Fibroblast of villous mesenchyme (primary cell): ENCODE data around the gene ZNF532. TPM values are rescaled to one million over a fixed set of nuclear protein-coding genes. Genes with fewer than 3 reads are reported as not detected.
"Not testable (repeated sequence)": the region's sequence is repeated elsewhere in the genome, so short reads cannot be mapped to it uniquely, and the experiment has no call there.

Experiments
- DNase-seq: peaks from one replicate; pipeline ENCODE4 v3.0.0-alpha.2; 2010; ENCODE audit warnings: low read depth
- H3K4me3 ChIP-seq: 2 replicates; pipeline ENCODE4 v1.5.1; 2011; ENCODE audit warnings: low read depth, mild to moderate bottlenecking, low read length
- total RNA-seq: library from RNA; depleted of rRNA; stranded (reverse); fragments of >200 nt; gene quantifications from 2 replicates; pipeline ENCODE4 v1.2.3, GENCODE V29; 2012
- TF ChIP-seq, protein P1 (sequence below): IDR thresholded peaks from 2 replicates; pipeline ENCODE4 v1.5.1; 2012; ENCODE audit warnings: low read depth, mild to moderate bottlenecking, low read length; ENCODE audit not compliant: insufficient read depth

ZNF532 gene
- total RNA-seq, 1 donor, result 45.8 TPM

DNA sequence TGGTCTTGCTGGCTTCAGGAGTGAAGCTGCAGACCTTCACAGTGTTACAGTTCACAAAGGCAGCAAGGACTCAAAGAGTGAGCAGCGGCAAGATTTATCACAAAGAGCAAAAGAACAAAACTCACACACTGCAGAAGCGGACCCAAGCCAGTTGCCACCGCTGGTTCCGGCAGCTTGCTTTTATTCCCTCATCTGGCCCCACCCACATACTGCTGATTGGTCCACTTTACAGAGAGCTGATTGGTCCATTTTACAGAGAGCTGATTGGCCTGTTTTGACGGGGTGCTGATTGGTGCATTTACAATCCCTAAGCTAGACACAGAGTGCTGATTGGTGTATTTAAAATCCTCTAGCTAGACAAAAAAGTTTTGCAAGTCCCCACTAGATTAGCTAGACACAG, 37.2 kb upstream of the ZNF532 start:
- no peak for DNase-seq
- H3K4me3 ChIP-seq, result no peak overlapping the region
- TF ChIP-seq, protein P1, sequence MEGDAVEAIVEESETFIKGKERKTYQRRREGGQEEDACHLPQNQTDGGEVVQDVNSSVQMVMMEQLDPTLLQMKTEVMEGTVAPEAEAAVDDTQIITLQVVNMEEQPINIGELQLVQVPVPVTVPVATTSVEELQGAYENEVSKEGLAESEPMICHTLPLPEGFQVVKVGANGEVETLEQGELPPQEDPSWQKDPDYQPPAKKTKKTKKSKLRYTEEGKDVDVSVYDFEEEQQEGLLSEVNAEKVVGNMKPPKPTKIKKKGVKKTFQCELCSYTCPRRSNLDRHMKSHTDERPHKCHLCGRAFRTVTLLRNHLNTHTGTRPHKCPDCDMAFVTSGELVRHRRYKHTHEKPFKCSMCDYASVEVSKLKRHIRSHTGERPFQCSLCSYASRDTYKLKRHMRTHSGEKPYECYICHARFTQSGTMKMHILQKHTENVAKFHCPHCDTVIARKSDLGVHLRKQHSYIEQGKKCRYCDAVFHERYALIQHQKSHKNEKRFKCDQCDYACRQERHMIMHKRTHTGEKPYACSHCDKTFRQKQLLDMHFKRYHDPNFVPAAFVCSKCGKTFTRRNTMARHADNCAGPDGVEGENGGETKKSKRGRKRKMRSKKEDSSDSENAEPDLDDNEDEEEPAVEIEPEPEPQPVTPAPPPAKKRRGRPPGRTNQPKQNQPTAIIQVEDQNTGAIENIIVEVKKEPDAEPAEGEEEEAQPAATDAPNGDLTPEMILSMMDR, result no peak

DNA sequence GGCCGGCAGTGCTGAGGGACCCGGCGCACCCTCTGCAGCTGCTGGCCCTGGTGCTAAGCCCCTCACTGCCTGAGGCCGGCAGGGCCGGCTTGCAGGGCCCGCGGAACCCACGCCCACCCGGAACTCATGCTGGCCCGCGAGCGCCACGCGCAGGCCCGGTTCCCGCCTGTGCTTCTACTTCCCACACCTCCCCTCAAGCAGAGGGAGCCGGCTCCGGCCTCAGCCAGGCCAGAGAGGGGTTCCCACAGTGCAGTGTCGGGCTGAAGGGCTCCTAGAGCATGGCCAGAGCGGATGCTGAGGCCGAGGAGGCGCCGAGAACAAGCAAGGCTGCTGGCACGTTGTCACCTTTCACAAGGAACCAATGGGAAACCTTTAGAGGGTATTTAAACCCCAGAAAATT, 36.8 kb upstream of the ZNF532 start:
- no peak for DNase-seq
- TF ChIP-seq, protein P1, result no peak
- H3K4me3 ChIP-seq, result no peak overlapping the region

DNA sequence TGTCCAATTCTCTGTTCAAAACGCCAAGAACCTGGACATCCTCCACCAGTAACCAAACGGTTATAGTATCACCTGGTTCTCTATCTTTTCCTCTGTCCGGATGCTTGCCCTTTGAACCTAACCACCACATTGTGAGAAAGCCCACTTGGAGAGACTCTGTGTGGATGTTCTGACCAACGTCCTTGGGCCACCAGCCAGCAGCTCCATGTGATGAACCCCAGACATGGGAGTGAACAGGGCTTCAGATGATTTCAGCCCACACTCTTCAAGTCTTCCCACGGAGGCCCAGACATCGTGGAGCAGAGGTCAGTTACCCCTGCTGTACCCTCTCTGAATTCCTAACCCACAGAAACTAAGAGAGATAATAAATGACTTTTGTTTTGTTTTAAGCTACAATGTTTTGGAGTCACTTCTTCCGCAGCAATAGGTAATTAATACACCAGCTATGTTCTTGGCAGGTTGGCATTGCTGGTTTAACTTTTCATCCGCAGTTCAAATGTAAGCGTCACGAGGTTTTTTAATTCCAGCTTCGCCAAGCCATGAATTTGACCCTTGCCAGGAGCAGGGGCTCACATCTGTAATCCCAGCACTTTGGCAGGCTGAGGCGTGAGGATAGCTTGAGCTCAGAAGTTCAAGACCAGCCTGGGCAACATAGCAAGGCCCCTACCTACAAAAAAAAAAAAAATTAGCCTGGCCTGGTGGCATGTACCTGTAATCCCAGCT, 36.1 kb upstream of the ZNF532 start:
- peak; percentile 51 for DNase-seq
- H3K4me3 ChIP-seq, result no peak overlapping the region
- TF ChIP-seq, protein P1, result no peak

DNA sequence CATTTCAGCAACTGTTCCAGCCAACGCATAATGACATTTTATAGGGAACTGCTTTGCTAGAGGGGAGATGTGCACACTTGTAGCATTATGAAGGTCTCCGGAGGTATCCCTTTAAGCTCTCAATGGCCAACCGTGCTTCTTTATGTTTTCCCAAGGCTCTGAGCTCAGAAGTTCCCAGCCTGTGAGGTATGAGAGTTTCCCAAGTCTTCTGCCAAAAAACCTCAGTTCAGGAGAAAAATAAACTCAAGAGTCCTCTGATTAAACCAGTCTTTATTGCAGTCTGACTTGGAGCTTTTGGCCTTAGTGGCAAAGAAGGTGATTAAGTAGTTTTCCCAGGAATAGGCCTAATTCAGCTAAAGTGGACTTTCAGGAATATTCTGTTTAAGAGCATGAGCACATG, 35.4 kb upstream of the ZNF532 start:
- no peak for DNase-seq
- no peak overlapping the region for H3K4me3 ChIP-seq
- TF ChIP-seq, protein P1, result no peak

DNA sequence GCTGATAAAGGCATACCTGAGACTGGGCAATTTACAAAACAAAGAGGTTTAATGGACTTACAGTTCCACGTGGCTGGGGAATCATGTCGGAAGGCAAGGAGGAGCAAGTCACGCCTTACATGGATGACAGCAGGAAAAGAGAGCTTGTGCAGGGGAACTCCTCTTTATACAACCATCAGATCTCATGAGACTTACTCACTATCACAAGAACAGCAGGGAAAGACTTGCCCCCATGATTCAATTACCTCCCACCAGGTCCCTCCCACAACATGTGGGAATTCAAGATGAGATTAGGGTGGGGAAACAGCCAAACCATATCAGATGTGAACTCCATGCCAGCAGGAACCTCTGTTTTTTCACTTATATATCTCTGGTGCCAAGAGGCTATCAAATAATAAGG, 34.8 kb upstream of the ZNF532 start:
- not testable (repeated sequence) for DNase-seq, H3K4me3 ChIP-seq

DNA sequence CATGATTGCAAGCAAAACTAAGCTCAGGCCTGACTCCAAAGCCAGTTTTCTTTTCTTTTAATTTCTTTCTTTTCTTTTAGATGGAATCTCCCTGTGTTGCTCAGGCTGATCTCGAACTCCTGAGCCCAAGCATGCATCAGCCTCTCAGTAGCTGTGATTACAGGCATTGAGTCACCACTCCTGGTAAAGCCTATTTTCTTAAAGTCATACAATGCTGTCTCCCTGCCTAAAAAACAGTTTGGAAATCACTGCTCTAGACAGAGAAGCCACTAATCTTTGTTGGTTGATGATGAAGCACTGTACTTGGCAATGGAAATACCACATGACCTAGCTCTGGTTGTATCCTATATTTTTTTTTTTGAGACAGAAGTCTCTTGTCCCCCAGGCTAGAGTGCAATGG, 33.1 kb upstream of the ZNF532 start:
- no peak overlapping the region for H3K4me3 ChIP-seq
- TF ChIP-seq, protein P1, result no peak
- DNase-seq, result peak; percentile 44

DNA sequence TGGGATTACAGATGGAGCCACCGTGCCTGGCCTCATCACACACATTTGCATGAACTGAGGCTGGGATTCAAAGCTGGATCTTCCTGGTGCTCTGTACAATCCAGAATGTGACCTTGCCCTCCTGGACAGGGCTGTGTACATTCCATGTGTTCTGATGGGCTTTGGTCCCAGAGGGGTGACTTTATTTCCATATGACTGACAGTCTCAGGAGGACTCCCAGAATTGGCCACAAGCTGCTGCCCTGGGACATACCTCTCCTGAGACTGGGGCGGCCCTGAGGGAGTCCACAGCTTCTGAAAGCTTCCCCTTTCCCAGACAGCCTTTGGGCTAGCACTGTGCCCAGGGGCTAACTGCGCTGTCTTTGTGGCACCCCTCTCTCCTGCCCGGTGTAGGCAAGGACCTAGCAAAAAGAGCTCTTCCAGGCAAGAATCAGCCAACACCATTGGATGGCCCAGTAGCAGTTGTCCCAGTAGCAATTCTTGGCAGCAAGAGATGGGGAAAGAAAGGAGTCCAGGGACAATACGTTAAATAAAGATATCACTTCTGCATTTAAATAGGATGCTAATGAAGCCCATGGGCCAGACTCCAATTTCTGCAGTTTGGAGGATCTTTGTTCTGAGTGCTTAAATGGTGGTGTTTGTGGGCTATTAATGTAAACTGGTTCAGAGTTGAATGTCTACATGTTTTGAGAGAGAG, 26.4 kb upstream of the ZNF532 start:
- DNase-seq, result no peak
- TF ChIP-seq, protein P1, result no peak

More for the DNA sequence above, 26.4 kb upstream of the ZNF532 start:
- H3K4me3 ChIP-seq, result no peak overlapping the region
